Testis (tissue), 2 donors: ENCODE results near the gene ATP13A1.

Source experiments
- POLR2A ChIP-seq: fragments of 450-650 bp; IDR thresholded peaks from one replicate; pipeline ENCODE4 v1.6.1; 2017; ENCODE audit warnings: antibody characterized with exemption, mild to moderate bottlenecking, moderate library complexity
- TF ChIP-seq, protein P1 (sequence below), 3 experiments: fragments of 450-650 bp in 2 of 3; fragments of 200-600 bp in 1 of 3; sonication (generic) in 1 of 3; IDR thresholded peaks; one replicate each; pipeline ENCODE4 v1.5.1; 2016 to 2019; ENCODE audit warnings: antibody characterized with exemption in 3 of 3, mild to moderate bottlenecking in 2 of 3, moderate library complexity in 1 of 3

DNA sequence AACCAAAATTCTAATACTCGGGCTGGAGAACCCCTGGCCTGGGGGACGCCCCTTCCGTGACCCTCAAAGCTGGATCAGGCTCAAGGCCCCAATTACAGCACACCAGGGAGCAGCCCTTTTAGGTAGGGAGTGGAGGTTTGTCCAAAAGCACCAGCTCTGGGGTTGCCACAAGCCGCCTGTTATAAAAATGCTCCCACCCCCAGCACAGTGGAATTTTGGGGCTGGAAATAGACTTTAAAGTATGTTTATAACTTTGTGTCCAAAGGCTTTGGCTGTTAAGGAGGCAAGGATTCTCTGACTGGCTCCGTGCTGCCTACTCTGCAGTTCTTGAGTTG, 19.5 kb downstream of the ATP13A1 start:
- TF ChIP-seq POLR2A: no peak
- TF ChIP-seq, protein P1, sequence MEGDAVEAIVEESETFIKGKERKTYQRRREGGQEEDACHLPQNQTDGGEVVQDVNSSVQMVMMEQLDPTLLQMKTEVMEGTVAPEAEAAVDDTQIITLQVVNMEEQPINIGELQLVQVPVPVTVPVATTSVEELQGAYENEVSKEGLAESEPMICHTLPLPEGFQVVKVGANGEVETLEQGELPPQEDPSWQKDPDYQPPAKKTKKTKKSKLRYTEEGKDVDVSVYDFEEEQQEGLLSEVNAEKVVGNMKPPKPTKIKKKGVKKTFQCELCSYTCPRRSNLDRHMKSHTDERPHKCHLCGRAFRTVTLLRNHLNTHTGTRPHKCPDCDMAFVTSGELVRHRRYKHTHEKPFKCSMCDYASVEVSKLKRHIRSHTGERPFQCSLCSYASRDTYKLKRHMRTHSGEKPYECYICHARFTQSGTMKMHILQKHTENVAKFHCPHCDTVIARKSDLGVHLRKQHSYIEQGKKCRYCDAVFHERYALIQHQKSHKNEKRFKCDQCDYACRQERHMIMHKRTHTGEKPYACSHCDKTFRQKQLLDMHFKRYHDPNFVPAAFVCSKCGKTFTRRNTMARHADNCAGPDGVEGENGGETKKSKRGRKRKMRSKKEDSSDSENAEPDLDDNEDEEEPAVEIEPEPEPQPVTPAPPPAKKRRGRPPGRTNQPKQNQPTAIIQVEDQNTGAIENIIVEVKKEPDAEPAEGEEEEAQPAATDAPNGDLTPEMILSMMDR (IDR thresholded peaks at IDR 0.05): no peak
